Smooth muscle cell of the brain vasculature (primary cell): ENCODE data around the gene SLC7A7.
"Not testable (repeated sequence)": the region's sequence is repeated elsewhere in the genome, so short reads cannot be mapped to it uniquely, and the experiment has no call there.

Experiments used
- DNase-seq: peaks from one replicate; pipeline ENCODE4 v3.0.0-alpha.2; 2012; ENCODE audit warnings: low read depth, low spot score

SLC7A7 gene

DNA sequence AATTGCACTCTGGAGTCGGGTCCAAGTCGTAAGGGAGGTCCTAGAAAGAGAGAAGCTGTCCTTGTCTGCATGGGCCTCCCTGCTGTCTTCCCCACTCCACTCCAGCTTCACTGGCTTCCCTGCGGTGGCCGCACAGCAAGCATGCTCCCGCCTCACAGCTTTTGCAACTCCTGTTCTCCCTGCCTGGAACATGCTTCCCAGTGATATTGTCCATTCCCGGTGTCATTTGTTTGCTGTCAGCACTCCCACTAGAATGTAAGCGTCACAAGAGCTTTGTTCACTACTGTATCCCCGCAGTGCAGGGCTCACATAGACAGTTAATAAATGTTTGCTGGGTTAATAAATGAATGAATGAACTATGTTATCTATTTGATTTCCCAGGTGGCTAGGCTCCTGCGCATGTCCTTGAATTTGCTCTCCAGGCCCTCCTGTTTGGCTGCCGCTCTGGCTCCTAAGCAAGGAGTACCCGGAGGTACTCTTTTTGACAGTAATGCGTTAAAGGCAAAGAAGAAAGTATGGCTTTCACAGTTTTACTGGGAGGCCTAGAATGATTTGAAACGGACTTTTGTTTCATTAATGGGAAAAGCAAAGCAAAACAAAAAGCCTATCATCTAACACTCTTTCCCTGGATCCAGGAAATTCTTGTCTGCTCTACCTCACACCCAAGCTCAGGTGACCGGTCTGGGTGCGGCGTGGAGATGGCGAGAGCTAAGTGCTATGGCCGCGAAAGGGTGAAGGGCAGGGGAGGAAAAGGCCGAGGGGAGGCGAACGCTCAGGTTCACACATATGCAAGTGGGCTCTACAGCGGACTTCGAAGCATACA, 6.2 kb upstream of the SLC7A7 start:
- no peak for DNase-seq

DNA sequence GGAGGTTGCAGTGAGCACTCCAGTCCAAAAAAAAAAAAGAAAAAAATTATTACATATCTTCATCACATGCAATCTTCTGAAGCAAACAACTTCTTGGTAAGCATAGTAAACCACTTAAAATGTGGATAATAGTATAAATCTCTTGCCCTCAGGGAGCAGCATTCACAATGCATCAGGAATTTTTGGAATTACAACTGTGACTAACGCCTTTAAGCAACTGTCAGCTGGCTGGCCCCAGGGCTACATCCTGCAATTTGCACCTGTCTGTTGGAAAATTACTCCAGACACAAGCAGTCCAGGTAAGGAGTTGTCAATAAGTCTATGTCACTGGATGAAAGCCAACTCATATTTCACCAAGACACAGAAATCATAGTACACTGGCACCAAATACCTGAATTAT, 5.5 kb upstream of the SLC7A7 start:
- no peak for DNase-seq

DNA sequence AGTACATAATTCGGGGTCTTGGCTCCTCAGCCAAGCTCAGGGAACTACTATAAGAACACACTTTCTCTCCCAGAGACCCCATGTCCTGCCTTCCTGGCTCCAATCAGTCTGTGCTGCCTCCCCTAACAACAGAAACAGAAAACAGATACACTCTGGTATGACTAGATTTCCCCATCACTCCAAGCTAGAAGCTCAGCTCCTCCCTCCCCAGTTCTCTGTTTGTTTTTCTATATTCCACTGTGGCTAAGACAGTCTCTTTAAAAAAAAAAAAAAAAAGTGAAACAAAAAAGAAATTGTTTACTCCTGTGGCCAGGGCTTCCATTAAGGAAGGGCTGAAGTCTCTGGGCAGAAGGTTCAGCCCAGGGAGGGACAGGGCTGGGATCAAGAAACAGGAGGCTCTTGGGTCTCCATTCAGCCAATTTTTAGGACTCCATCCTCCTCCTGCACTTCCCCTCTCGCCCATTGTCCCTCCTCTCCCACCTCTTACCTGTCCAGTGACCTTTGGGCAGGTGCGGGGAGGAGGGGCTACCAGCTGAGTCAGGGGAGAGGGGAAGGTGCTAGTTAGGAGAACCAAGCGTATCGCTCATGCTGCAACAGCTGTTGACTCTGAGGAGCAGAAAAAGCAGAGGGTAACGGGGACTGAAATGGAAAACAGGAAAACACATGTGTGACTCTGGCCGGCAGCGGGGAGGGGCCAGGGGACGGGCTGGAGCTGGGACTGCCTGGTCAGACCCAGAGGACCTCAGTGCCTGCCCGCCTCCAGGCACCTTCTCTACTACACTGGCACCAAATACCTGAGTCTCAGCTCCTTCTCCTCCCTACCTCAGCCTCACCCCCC, 4.1 kb upstream of the SLC7A7 start:
- DNase-seq, result no peak

DNA sequence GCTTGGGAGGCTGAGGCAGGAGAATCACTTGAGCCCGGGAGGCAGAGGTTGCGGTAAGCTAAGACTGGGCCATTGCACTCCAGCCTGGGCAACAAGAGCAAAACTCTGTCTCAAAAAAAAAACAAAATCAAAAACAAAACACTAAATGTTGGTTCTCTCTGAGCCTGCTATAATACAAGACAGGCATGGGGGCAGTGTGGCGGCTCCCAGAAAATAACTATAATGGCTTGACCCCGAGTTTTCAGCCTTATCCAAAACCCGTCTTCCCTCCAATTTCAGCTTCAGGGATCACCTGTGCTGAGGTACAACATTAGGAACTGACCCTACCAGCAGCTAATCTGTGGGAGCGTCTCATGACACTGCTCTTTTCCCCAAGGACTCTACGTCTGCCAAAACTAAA, 862 bp downstream of the SLC7A7 start:
- DNase-seq, result no peak

DNA sequence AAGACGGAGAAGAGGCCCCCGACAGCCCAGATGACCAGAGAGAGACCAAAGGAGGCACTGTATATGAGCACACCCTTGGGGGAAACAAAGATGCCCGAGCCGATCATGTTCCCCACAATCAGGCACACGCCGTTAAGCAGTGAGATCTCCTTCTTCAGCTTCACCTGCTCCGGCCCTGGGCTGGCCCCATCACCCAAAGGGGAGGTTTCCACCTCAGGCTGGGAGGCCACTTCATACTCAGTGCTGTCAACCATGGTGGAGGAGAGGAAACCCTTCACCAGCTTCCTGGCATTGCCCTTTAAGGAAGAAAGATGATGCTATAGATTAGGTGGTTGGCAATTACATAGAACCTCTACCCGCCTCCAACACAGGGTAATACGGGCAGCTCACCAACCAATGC, 2.1 kb downstream of the SLC7A7 start:
- DNase-seq, result no peak

DNA sequence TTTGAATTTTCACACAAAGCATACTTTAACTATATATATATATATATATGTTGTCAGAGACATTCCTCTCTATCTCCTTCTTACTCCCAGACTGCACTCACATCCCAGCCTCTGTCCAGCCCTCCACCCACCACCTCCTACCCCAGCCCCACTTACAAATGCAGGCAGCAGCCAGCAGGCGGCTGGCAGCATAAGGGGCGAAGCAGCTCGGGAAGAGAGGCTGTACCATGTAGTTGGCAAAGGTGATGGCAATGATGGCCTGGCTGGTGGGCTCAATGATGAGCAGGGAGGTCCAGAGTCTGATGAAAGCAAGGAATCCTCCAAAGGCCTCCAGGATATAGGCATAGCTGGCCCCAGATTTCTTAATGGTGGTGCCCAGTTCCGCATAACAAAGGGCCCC, 2.5 kb downstream of the SLC7A7 start:
- DNase-seq, result no peak

DNA sequence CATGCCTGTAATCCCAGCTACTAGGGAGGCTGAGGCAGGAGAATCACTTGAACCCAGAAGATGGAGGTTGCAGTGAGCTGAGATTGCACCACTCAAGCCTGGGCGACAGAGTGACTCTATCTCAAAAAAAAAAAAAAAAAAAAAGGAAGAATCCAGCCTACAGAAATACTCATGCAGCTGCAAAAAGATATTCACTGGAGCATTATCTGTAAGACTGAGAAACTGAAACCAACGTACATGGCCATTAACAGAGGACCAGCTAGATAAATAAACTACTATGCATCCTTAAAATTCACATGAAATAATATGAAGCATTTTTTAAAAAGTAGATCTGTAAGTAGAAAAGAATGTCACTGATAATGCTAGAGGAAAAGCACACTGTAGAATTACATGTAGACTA, 3.5 kb downstream of the SLC7A7 start:
- DNase-seq, result no peak

DNA sequence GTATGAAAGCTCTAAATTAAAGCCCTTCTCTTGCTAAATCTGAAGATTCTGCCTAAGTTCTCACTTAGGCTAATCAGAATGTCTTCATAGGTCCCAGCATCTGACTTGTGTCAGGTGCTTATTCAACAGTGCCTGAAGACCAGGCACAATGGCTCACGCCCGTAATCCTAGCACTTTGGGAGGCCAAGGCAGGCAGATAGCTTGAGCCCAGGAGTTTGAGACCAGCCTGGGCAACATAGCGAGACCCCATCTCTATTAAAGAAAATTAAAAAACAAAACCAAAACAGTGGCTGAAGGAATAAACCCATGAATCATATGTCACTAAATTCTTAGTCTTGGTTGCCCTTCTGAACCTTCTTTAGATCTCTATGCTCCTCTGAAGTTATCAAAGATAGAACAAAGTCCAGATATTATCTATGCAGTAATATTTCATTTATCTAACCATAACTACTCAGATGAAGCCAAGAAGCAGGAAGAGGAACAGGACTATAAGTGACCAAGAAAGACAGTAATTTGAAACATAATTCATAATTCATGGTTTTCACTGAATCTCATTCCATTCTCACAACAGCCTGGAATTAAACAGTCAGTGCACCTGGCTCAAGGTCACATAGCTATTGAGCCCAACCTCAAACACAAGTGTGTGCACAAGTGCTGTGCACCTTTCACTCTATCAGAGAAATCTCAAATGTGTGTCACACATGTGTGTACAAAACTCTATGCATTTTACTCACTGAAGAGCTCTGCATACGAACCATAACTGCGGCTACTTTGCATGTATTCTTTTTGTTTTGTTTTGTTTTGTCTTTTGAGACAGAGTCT, 6.6 kb downstream of the SLC7A7 start:
- no peak for DNase-seq

DNA sequence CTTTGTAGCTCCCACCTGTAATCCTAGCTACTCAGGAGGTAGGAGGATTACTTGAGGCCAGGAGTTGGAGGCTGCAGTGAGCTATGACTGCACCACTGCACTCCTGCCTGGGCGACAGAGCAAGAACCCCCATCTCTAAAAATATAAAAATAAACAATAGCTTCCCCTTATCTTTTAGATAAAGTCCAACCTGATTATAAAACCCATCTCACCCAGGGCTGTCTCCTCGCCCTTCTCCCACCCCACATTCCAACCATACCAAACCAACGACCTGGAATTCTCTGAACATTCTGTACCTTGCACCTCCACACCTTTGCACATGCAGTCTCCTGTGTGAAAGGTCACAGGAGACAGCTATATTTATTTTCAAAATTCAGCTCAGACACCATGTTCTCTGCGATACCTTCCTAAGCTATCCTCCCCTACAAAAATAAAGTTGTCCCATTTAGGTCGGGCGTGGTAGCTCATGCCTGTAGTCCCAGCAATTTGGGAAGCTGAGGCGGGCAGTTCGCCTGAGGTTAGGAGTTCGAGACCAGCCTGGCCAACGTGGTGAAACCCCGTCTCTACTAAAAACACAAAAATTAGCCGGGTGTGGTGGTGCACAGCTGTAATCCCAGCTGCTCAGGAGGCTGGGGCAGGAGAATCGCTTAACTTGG, 7.7 kb downstream of the SLC7A7 start:
- DNase-seq, result no peak

DNA sequence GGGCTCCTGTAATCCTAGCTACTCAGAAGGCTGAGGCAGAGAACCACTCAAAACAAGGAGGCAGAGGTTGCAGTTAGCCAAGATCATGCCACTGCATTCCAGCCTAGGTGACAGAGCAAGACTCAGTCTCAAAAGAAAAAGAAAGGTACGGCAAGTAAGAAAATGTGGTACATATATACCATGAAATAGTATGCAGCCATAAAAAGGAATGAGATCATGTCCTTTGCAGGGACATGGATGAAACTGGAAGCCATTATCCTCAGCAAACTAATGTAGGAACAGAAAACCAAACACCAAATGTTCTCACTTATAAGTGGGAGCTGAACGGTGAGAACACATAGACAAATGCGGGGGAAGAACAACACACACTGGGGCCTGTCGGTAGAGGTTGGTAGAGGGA, 10.0 kb downstream of the SLC7A7 start:
- not testable (repeated sequence) for DNase-seq

DNA sequence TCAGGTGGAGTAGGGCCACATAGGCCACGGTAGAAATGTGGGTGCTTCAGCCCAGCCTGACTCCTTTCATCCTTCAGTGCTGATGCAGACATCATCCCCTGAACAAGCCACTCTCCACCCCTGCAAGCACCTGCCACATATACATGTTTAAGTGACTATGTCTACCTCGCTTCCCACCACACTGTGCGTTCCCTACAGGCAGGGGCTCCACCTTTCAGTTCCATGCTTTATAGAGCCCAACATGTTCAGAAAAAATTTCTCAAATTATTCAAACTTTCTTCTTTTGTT, 11.6 kb downstream of the SLC7A7 start:
- DNase-seq, result no peak

DNA sequence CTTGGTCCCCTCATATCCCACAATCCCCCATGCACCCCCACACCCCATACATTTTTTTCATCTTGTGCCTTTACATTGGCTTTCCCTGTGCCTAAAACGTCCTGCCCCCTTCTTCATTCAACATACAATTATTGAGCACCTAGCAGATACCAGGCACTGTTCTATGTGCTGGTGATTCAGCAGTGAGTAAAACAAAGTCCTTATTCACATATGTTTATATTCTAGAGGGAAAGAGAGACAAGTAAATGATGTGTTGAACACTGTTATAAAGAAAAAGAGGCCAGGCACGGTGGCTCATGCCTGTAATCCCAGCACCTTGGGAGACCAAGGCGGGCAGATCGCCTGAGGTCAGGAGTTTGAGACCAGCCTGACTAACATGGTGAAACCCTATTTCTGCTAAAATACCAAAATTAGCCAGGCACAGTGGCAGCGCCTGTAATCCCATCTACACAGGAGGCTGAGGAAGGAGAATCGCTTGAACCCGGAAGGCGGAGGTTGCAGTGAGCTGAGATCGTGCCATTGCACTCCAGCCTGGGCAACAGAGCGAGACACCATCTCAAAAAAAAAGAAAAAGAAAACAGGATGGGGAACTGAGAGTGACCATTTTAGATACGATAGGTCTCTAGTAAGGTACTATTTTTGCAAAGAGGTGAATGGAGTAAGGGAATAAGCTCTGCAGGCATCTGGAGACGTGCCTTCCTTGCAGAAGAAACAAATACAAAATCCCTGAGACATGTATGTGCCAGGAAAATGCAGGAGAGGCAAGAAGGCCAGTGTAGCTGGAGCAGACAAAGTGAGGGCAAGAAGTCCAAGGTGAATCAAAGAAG, 12.2 kb downstream of the SLC7A7 start:
- DNase-seq, result no peak

DNA sequence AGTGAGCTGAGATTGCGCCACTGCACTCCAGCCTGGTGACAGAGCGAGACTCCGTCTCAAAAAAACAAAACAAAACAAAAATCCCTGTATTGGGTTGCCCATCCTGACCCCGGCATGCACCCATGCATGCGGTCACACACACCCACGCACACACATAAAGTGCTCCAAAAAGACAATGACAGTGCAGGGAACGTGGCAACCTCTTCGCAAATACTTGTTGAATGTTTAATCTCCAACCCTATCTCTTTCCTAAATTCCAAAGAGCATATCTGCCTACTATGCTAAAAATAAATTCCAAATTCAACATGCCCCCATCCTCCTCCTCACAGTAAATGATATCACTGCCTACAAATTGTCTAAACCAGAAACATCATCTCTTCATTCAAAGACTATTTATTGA, 13.5 kb downstream of the SLC7A7 start:
- no peak for DNase-seq

DNA sequence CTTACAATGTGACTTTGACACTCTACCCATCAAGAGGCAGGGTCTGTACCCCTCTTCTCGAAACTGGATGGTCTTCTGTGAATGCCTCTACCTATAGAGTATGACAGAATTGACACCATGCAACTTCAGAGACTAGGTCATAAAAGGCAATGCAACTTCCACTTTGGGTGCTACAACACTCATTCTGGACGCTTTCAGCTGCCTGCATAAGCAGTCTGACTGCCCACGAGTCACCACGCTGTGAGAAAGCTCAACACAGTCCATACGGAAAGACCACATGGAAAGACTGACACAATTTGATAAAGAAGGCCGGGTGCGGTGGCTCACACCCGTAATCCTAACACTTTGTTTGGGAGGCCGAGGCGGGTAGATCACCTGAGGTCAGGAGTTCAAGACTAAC, 14.9 kb downstream of the SLC7A7 start:
- no peak for DNase-seq

DNA sequence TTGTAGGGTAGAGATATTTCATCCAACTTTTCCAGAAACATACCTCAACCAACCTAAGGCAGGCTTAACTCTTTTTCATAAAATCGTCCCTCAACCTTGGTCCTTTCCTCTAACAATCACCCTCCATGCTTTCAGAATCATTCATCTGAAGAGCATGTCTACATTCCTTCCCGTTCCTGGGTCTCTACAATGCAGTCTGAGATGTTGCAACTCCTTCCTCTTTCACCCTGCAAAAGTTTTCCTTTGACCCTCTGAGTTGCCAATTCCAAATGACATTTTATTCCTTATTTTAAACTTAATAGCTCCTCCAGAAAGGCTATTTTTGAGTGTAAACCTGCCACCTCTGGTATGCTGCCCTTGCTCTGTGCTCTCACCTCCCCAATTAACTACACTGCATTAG, 16.7 kb downstream of the SLC7A7 start:
- DNase-seq, result no peak

DNA sequence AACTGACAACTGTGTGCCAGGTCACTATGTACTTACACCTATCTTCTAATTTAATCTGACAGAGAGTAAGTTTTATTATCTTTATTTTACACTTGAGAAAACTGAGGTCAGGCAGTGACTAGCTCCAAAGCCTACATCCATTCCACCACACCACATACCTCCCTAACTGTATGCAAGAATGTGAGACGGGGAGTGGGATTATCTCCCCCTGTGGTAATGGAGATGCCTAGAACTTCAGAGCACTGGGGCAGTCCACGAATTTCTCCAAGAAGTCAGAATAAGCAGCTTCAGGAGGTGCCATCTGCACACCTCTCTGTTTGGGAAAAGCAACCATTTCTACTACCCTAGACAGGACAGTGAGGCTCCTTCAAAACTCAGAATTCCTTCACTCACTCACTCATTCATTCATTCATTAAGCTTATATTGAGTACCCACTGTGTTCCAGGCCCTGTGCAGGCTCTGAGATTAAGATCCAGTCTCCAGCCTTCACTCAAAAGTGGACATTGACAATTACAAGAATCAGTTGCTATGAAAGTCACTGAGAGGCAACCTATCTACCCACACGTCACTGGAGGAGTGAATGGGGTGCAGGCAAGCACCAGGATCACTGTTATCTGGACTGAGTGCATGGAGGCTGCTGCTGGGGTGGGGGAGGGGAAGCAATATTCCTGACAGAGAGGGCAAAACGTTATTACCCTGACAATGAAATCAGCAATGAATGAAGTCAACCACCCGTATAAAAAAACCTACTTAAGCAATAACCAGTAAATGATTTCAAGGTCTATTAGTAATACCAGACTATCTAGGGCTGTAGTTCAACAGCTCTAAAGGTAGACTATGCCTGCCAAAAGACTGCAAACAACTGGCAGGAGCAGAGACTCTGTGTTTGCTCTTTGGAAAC, 18.0 kb downstream of the SLC7A7 start:
- no peak for DNase-seq

DNA sequence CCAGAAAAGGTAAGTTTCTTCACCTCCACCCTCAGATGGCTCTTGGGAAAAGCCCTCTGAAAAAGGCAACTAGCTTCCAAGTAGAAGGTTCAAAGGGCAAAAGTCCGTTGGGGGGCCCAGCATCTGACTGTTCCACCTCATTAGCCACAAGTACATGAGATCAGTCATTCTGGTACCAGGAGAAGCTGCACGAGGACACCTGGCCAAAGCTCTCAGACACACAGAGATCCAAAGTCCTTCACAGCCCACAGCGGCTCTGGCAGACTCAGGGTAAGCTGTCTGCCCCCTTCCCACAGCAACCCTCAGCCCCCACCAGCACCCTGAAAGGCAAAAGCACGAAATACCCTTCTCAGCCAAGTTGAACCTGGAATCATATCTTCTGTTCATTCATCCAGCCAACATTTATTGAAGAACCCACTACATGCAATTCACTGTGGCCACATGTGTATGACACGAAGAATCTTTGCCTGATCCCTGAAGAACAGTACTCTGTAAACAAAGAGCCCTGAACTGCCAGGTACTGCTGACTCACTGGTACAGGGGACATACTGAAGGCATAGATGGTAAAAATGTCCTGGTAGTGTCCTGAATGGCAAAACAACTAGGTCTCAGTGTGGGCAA, 19.0 kb downstream of the SLC7A7 start:
- DNase-seq, result no peak

DNA sequence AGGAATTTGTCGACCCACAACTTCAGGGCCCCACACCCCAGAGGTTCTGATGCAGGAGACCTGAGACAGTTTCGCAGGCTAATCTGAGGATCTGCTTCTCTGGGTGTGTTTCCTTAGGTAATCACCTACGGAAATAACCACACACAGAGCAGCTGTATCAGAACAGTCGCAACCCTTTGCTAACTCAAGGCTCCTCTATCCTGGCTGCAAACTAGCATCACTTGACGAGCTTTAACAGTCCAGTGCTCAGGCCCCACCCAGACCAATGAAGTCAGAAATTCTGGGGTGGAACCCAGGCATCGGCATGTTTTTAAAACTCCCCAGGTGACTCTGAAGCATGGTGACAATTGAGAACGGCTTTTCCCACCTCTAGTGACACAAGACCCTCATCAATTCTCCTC, 20.7 kb downstream of the SLC7A7 start:
- DNase-seq, result no peak

DNA sequence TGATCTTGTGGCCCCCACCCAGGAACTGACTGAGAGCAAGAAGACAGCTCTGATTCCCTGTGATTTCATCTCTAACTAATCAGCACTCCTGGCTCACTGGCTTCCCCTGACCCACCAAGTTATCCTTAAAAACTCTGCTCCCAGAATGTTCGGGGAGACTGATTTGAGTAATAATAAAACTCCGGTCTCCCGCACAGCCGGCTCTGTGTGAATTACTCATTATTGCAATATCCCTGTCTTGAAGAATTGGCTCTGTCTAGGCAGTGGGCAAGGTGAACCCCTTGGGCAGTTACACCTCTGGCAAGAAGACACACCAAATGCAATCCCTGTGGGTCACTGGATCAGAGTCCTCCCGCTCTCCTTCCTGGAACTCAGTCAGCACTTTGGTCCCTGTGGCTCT, 21.3 kb downstream of the SLC7A7 start:
- no peak for DNase-seq

DNA sequence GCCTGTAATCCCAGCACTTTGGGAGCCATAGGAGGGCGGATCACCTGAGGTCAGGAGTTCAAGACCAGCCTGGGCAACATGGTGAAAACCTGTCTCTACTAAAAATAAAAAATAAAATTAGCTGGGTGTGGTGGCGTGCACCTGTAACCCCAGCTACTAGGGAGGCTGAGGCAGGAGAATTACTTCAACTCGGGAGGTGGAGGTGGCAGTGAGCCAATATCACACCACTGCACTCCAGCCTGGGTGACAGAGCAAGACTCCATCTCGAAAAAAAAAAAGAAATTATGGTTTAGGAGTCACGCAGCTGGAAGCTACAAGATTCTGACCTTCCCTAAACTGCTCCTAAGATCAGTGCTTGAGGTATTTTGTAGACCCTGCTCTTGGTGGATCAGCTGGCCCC, 21.7 kb downstream of the SLC7A7 start:
- not testable (repeated sequence) for DNase-seq
